A549 treated with GW870086 at 1 μM for 4 hours (cell line): ENCODE measurements around the gene UMPS. TPM values are rescaled to one million over a fixed set of nuclear protein-coding genes. Genes with fewer than 3 reads are reported as not detected.

Experiments
- total RNA-seq: library from RNA; stranded (reverse); fragments of 200-300 nt; extraction: Qiagen RNA extraction; gene quantifications from 5 replicates; pipeline ENCODE4 v1.2.3, GENCODE V29; 2022; ENCODE audit warnings: low read depth

Gene UMPS
- 45.8 to 55.8 TPM (median 52.5 TPM) in 5 replicates for total RNA-seq

GRCh38 chr3:124730129-124730940, at the start of gene UMPS:
UMPS (plus strand) TSS chr3:124730452; CDS start chr3:124730472, 20 bp downstream.

Other genes starting within 250 kb of the UMPS start
- gene ITGB5, start 156.9 kb downstream of the UMPS start, total RNA-seq: 383 to 516 TPM (median 476 TPM) in 5 replicates
- gene MUC13, start 204.3 kb downstream of the UMPS start, total RNA-seq: 7.5 to 9.8 TPM (median 8.3 TPM) in 5 replicates